Upper lobe of right lung (tissue), 1 donor: ENCODE data around the gene KANTR. TPM values are rescaled to one million over a fixed set of nuclear protein-coding genes. Genes with fewer than 3 reads are reported as not detected.
A peak's percentile ranks its signal among the peaks of the same experiment; 100 is the strongest.

Experiments used
- ATAC-seq: fragments of 200-7000 bp; cut with Tn5 transposase; one replicate; pipeline ENCODE4 v1.9.1; 2020; ENCODE audit warnings: mild to moderate bottlenecking, moderate library complexity
- DNase-seq: peaks from one replicate; pipeline ENCODE4 v3.0.0-alpha.2; 2020
- H3K27ac ChIP-seq: fragments of 200-600 bp; one replicate; pipeline ENCODE4 v1.8.0; 2022
- H3K27me3 ChIP-seq: fragments of 200-600 bp; one replicate; pipeline ENCODE4 v1.8.0; 2022; ENCODE audit warnings: mild to moderate bottlenecking
- H3K36me3 ChIP-seq: fragments of 200-600 bp; one replicate; pipeline ENCODE4 v1.8.0; 2022
- H3K4me1 ChIP-seq: fragments of 200-600 bp; one replicate; pipeline ENCODE4 v1.8.0; 2022
- H3K4me3 ChIP-seq: fragments of 200-600 bp; one replicate; pipeline ENCODE4 v1.8.0; 2022; ENCODE audit warnings: mild to moderate bottlenecking
- H3K9me3 ChIP-seq: fragments of 200-600 bp; one replicate; pipeline ENCODE4 v1.8.0; 2022
- CTCF ChIP-seq: fragments of 200-600 bp; IDR thresholded peaks from one replicate; pipeline ENCODE4 v1.8.0; 2022; ENCODE audit warnings: antibody characterized with exemption
- intact Hi-C: fragments of 100-400 bp; cut with DNase I; formaldehyde crosslinking; loops from one replicate; pipeline ENCODE4 v1.11.0; 2022
- total RNA-seq: library from RNA; stranded (reverse); fragmentation: NEBNext Ultra II Directional; extraction: Animal tissue kit (Norgen Biotek cat#: 25700); gene quantifications from one replicate; pipeline ENCODE4 v1.2.1, GENCODE V29; 2021
- donor health status: DM: no; HTN: yes; CAD: no; lungs with severe emphysema.

The KANTR gene
- total RNA-seq, 1 donor from 2014 or later = 12.6 TPM

- H3K36me3 ChIP-seq = no peaks in the 10 kb centered on the region
- peak; percentile 80 for DNase-seq
- H3K27me3 ChIP-seq = no peaks in the 10 kb centered on the region
- H3K9me3 ChIP-seq = no peaks in the 10 kb centered on the region
- H3K27ac ChIP-seq = peak overlapping the region; percentile 36
- H3K4me1 ChIP-seq = no peaks in the 10 kb centered on the region
- peak; percentile 65 for TF ChIP-seq CTCF
- peak; percentile 97 for ATAC-seq
- intact Hi-C loops = no loop called here
- H3K4me3 ChIP-seq = peak overlapping the region; percentile 40
These were observed 22.1 kb upstream of the KANTR start for GRCh38 chrX:53071604-53072417.

- no peaks in the 10 kb centered on the region for H3K27me3 ChIP-seq
- no peaks in the 10 kb centered on the region for H3K4me1 ChIP-seq
- peak overlapping the region; percentile 36 for H3K27ac ChIP-seq
- intact Hi-C loops = no loop called here
- H3K9me3 ChIP-seq = no peaks in the 10 kb centered on the region
- no peak for ATAC-seq
- no peak for DNase-seq
- H3K4me3 ChIP-seq = no peak overlapping the region
- no peaks in the 10 kb centered on the region for H3K36me3 ChIP-seq
- TF ChIP-seq CTCF = no peak
These were observed 21.4 kb upstream of the KANTR start for GRCh38 chrX:53072418-53073114.

- Histone ChIP-seq H3K4me3 (no peak overlapping the region), H3K9me3 (no peaks in the 10 kb centered on the region), H3K27me3 (no peaks in the 10 kb centered on the region), H3K36me3 (no peaks in the 10 kb centered on the region), H3K27ac (no peak overlapping the region), H3K4me1 (no peaks in the 10 kb centered on the region)
- DNase-seq (no peak), ATAC-seq (no peak)
- intact Hi-C loops = no loop called here
- no peak for TF ChIP-seq CTCF
These were observed 20.8 kb upstream of the KANTR start for GRCh38 chrX:53073115-53073586.

- H3K9me3 ChIP-seq = no peaks in the 10 kb centered on the region
These were observed 18.9 kb upstream of the KANTR start for GRCh38 chrX:53075011-53075410.

GRCh38 chrX:53076671-53077070 lies 17.3 kb upstream of the KANTR start:
- no peak for DNase-seq
- no peaks in the 10 kb centered on the region for H3K4me1 ChIP-seq
- H3K27ac ChIP-seq = no peak overlapping the region
- intact Hi-C loops = no loop called here
- no peaks in the 10 kb centered on the region for H3K9me3 ChIP-seq
- H3K27me3 ChIP-seq = no peaks in the 10 kb centered on the region
- H3K4me3 ChIP-seq = no peak overlapping the region
- TF ChIP-seq CTCF = no peak
- H3K36me3 ChIP-seq = no peaks in the 10 kb centered on the region
- ATAC-seq = no peak

More at GRCh38 chrX:53075011-53075410, 18.9 kb upstream of the KANTR start:
- Histone ChIP-seq H3K27me3 (no peaks in the 10 kb centered on the region), H3K4me3 (no peak overlapping the region), H3K36me3 (no peaks in the 10 kb centered on the region), H3K27ac (no peak overlapping the region), H3K4me1 (no peaks in the 10 kb centered on the region)
- no peak for DNase-seq
- no peak for TF ChIP-seq CTCF
- ATAC-seq = no peak
- intact Hi-C loops = no loop called here
